ENCODE measurements around the gene OVCH1.
"Not testable (repeated sequence)": the region's sequence is repeated elsewhere in the genome, so short reads cannot be mapped to it uniquely, and the experiment has no call there.

OVCH1 gene

GRCh38 chr12:29486972-29487371 is 10.5 kb downstream of the OVCH1 start:
- no peak for DNase-seq

GRCh38 chr12:29463198-29463597 is 34.3 kb downstream of the OVCH1 start:
- DNase-seq = no peak

GRCh38 chr12:29460082-29460481 is 37.4 kb downstream of the OVCH1 start:
- no peak for DNase-seq

- no peak for DNase-seq
These were observed 42.4 kb downstream of the OVCH1 start for GRCh38 chr12:29455087-29455486.

GRCh38 chr12:29451888-29452287 is 45.6 kb downstream of the OVCH1 start:
- no peak for DNase-seq

GRCh38 chr12:29448157-29448556 is 49.3 kb downstream of the OVCH1 start:
- DNase-seq = no peak

- no peak for DNase-seq
These were observed 50.1 kb downstream of the OVCH1 start for GRCh38 chr12:29447285-29447975.

GRCh38 chr12:29439506-29439905 is 58.0 kb downstream of the OVCH1 start:
- no peak for DNase-seq

GRCh38 chr12:29438752-29439408 is 58.6 kb downstream of the OVCH1 start:
- no peak for DNase-seq

- no peak for DNase-seq
These were observed 59.9 kb downstream of the OVCH1 start for GRCh38 chr12:29437575-29437974.

GRCh38 chr12:29436815-29437214 is 60.7 kb downstream of the OVCH1 start:
- DNase-seq = not testable (repeated sequence)

GRCh38 chr12:29431513-29431912 is 66.0 kb downstream of the OVCH1 start:
- no peak for DNase-seq

- no peak for DNase-seq
These were observed 66.8 kb downstream of the OVCH1 start for GRCh38 chr12:29430716-29431044.

- no peak for DNase-seq
These were observed 67.3 kb downstream of the OVCH1 start for GRCh38 chr12:29429999-29430715.

GRCh38 chr12:29428633-29429032 is 68.9 kb downstream of the OVCH1 start:
- DNase-seq = no peak

- no peak for DNase-seq
These were observed 69.5 kb downstream of the OVCH1 start for GRCh38 chr12:29427964-29428363.

GRCh38 chr12:29426498-29426897 is 71.0 kb downstream of the OVCH1 start:
- DNase-seq = no peak

GRCh38 chr12:29425722-29426121 is 71.8 kb downstream of the OVCH1 start:
- DNase-seq = no peak

- DNase-seq = no peak
These were observed 80.7 kb downstream of the OVCH1 start for GRCh38 chr12:29416748-29417147.

GRCh38 chr12:29415111-29415510 is 82.4 kb downstream of the OVCH1 start:
- DNase-seq = no peak

- no peak for DNase-seq
These were observed 83.1 kb downstream of the OVCH1 start for GRCh38 chr12:29414368-29414767.

- DNase-seq = no peak
These were observed 91.9 kb downstream of the OVCH1 start for GRCh38 chr12:29405561-29405960.

- DNase-seq = no peak
These were observed 93.5 kb downstream of the OVCH1 start for GRCh38 chr12:29403991-29404390.

GRCh38 chr12:29402437-29402836 is 95.0 kb downstream of the OVCH1 start:
- no peak for DNase-seq
